Activated T-cell treated with anti-CD3 and anti-CD28 coated beads, Interleukin-2, amount 50 U/mL, for 72 hours (primary cell): ENCODE data around the gene NRG2. TPM values are rescaled to one million over a fixed set of nuclear protein-coding genes. Genes with fewer than 3 reads are reported as not detected.

Source experiments
- ATAC-seq, 2 donors: fragments of 150-1000 bp; cut with Tn5 transposase; replicated peaks in 1 of 2; 2 replicates each; pipeline ENCODE4 v1.10.0; 2021; ENCODE audit warnings: moderate library complexity in 2 of 2, mild to moderate bottlenecking in 1 of 2
- DNase-seq, 2 donors: peaks; one replicate each; pipeline ENCODE4 v3.0.0; 2021 to 2022; ENCODE audit warnings: mixed read lengths in 1 of 2
- H3K27ac Mint-ChIP-seq: one replicate; pipeline ENCODE4 v1.8.0; 2022; ENCODE audit warnings: mild to moderate bottlenecking, moderate library complexity, mixed read lengths
- H3K27me3 Mint-ChIP-seq: one replicate; pipeline ENCODE4 v1.8.0; 2022; ENCODE audit warnings: low read depth, mixed read lengths
- H3K36me3 Mint-ChIP-seq, 2 donors: one replicate each; pipeline ENCODE4 v1.8.0; 2022; ENCODE audit warnings: mixed read lengths in 2 of 2, mild to moderate bottlenecking in 1 of 2; ENCODE audit not compliant: insufficient read depth in 2 of 2
- H3K4me1 Mint-ChIP-seq: one replicate; pipeline ENCODE4 v1.8.0; 2022; ENCODE audit warnings: low read depth, mixed read lengths
- H3K4me3 Mint-ChIP-seq, 2 donors: one replicate each; pipeline ENCODE4 v1.8.0; 2022; ENCODE audit warnings: mild to moderate bottlenecking in 2 of 2, mixed read lengths in 2 of 2, moderate library complexity in 2 of 2
- H3K9me3 Mint-ChIP-seq, 2 donors: one replicate each; pipeline ENCODE4 v1.8.0; 2022; ENCODE audit warnings: mixed read lengths in 2 of 2
- total RNA-seq, 2 donors: library from RNA; stranded (reverse); gene quantifications; one replicate each; pipeline ENCODE4 v1.2.3, GENCODE V29; 2022

The NRG2 gene
- total RNA-seq, 2 donors from 2014 or later: 0.07 to 0.23 TPM

DNA sequence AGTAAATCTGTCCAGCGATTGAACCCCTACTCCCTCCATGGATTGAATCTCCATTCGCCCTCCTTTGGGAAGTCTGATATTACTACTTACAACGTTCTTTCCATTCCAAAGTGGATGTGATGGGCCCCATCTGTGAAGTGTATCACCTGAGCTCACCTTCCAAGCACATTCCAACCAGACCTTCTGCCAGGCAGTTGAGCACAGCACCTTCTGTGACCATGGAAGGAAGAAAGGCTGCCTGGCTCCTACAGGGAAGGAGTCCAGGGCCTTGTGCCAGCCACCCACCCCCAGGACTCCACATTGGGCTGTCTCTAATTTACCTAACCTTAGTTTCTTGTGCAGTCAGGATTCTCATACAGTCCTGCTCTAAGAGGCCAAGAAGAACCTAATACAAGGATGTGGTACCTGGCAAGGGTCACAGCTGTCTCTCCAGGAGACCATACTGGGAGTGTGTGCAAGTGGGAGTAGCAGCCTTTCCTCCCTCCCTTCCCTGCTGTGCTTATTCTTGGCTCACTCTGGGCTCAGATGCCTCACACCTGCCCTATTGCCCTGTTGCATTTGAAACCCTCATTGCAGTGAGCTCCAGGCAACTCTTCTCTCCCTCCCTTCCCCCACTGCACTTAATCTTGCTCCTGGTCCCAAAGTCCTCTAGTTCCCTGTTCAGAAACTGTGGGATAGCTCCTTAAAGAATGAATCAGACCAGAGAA lies 116.1 kb downstream of the NRG2 start:
- DNase-seq: no peak

DNA sequence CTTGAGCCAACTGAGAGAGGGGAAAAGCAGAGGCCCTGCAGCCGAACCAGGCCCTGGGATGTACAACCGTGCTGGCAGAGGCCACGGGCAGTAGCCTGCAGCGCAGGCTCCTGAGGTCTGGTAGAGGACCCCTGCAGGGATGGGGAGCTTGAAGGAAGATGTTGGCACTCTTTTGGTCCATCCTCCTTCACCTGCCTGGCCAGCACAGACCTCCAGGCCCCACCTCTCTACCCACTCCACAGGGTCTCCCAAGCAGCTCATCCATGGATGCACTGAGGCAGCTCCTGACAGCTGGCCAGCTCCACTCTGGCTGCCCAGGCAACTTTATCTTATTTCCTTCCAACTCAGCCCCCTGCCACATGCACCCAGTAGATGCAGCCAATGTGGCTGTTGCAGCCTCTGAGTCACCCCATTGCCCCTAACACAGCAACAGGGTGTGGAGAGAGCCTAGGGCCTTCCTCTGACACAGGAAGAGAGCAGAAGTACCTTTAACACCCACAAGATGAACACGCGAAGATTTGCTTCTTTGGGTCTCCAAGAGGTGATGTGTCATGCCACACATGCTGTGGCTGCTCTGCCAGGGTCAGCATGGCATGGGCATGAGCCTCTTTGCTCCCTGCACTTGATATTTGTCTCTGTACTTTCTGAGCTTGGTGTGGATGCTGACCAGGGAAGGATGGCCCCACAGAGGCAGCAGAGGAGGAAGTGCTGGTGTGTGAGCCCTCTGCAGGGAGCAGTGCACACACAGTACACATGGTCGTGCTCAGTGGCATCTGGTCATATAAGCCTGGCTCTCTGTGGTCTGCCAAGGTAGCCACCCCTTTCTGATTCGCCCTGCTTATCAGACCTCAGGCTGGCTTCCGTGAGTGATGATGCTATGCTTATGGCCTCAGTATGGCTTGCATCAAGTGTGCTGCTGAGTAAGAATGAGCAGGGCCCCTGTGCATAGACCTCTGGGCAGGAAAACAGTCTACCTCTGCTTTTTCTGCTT lies 117.2 kb downstream of the NRG2 start:
- Mint-ChIP-seq H3K4me1 (no peaks in the 10 kb centered on the region), H3K9me3 (no peaks in the 10 kb centered on the region), H3K4me3 (no peak overlapping the region), H3K36me3 (no peaks in the 10 kb centered on the region), H3K27me3 (peaks cover 40% of the 10 kb centered on the region), H3K27ac (no peak overlapping the region)
- DNase-seq (peak in 1 of 2 donors; percentile 9), ATAC-seq (peak; percentile 74 to 83)

More for the DNA sequence above, 116.1 kb downstream of the NRG2 start:
- Mint-ChIP-seq H3K36me3 (no peaks in the 10 kb centered on the region), H3K27ac (no peak overlapping the region), H3K4me1 (no peaks in the 10 kb centered on the region), H3K4me3 (no peak overlapping the region), H3K27me3 (peaks cover 38% of the 10 kb centered on the region), H3K9me3 (no peaks in the 10 kb centered on the region)
- no peak for ATAC-seq

- no peak overlapping the region for H3K4me3 Mint-ChIP-seq
- DNase-seq (no peak), ATAC-seq (no peak)
- no peaks in the 10 kb centered on the region for H3K36me3 Mint-ChIP-seq
- no peak overlapping the region for H3K27ac Mint-ChIP-seq
- H3K9me3 Mint-ChIP-seq: no peaks in the 10 kb centered on the region
- peaks cover 40% of the 10 kb centered on the region for H3K27me3 Mint-ChIP-seq
- no peaks in the 10 kb centered on the region for H3K4me1 Mint-ChIP-seq
Measured at GRCh38 chr5:139925216-139925562, 117.9 kb downstream of the NRG2 start.

DNA sequence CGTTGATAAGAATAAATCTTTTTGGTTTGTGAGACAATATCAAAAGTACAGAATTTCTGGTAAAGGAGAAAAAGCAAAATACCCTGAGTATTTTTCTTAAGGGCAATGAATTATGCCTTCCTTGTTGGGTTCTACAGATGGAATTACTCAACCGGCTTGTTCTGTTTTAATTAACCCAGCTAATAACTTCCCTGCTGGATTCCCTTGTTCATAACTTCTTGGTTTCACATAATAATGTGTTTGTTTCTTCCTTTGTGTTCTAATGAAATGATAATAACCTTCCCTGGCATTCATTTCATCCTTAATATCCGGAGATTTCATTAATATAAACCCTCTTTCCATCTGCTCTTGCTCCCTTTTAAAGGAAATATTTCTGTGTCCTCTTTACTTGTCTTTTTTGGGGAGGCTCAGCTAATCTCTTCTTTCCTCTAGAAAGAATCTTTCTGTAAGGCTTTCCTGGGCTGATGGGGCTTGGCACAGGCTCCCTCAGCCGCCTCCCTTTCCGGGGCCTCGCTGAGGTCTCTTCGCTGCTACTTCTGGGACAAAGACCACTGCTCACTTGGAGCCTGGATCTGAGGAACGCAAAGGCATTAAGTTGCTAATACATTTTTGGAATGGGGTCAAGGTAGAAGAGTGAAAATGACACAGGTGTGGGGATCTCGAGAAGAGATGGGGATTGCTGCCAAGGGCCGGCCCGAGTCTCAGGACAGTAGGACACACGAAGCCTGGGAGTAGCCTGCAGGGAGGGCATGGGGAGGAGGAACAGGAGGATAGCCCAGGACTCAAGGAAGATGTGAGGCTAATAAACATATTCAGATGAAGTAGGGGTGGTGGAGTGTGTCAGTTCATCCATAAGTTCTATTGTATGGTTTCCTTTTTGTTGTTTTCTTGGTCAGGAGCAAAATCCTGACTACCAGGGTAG lies 118.5 kb downstream of the NRG2 start:
- Mint-ChIP-seq H3K36me3 (no peaks in the 10 kb centered on the region), H3K27me3 (peaks cover 35% of the 10 kb centered on the region), H3K27ac (no peak overlapping the region), H3K9me3 (no peaks in the 10 kb centered on the region), H3K4me1 (no peaks in the 10 kb centered on the region), H3K4me3 (no peak overlapping the region)
- DNase-seq (no peak), ATAC-seq (no peak)

DNA sequence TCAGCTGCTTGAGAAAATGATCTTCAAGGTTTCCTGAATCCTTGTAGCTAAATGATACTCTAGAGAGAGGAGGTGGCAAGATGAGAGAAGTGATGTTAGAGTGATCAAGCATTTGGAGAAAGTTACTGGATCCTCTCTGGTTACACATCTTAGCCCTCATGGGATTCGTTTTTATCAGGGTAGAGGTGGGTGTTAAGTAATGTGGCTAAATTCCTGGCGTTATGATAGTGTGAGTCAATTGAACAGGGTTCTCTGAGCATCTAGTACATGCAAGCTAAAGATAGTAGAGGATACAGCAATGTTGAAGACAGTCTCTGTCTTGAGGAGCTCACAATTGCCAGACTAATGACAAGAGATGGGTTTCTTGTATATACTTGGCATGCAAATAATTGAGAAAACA lies 123.8 kb downstream of the NRG2 start:
- H3K27me3 Mint-ChIP-seq: peaks cover 33% of the 10 kb centered on the region
- H3K4me3 Mint-ChIP-seq: no peak overlapping the region

DNA sequence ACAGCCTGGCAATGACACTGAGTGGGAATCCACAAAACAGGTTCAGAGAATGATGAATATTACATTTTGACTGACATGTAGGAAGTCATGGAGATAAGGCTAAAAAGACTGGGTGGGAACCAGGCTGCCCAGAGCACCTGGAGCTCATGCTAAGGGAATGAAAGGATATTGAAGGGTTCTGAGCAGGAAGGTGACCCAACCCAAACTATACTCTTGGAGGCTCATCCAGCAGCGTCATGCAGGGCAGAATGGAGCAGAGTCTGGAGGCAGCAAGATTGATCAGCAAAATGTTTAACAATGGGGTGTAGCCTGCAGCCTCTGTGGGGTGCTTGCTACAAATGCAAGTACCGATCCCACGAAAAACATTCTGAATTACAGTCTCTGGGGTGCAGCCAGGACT lies 127.3 kb downstream of the NRG2 start:
- H3K4me1 Mint-ChIP-seq: no peaks in the 10 kb centered on the region
- H3K4me3 Mint-ChIP-seq: no peak overlapping the region
- H3K9me3 Mint-ChIP-seq: no peaks in the 10 kb centered on the region
- DNase-seq: no peak
- peaks cover 17% of the 10 kb centered on the region for H3K27me3 Mint-ChIP-seq
- H3K27ac Mint-ChIP-seq: no peak overlapping the region
- no peaks in the 10 kb centered on the region for H3K36me3 Mint-ChIP-seq
- no peak for ATAC-seq

More for the DNA sequence above, 123.8 kb downstream of the NRG2 start:
- Mint-ChIP-seq H3K36me3 (no peaks in the 10 kb centered on the region), H3K27ac (no peak overlapping the region), H3K4me1 (no peaks in the 10 kb centered on the region), H3K9me3 (no peaks in the 10 kb centered on the region)
- DNase-seq: no peak
- ATAC-seq: no peak

DNA sequence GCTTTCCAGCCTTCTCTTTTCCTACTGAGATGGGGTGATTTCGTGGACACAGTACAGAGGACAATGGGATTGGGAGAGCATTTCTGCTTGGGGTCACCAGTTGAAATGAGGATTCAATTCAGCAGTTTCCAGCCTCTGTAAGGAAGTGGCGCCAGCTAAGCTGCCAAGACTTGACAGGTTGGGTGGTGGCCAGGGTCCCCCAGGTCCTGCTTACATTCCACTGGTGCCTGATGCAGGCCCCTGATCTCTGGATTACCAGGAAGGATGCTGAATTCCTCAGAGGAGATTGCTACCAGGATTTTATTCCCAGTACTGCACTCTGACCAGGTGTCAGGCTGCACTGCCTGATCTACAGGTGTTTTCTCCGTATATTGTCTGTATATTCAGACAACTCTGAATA lies 127.8 kb downstream of the NRG2 start:
- Mint-ChIP-seq H3K9me3 (no peaks in the 10 kb centered on the region), H3K4me3 (no peak overlapping the region), H3K4me1 (no peaks in the 10 kb centered on the region), H3K27ac (no peak overlapping the region), H3K36me3 (no peaks in the 10 kb centered on the region), H3K27me3 (peaks cover 17% of the 10 kb centered on the region)
- no peak for DNase-seq
- no peak for ATAC-seq

- no peaks in the 10 kb centered on the region for H3K36me3 Mint-ChIP-seq
- H3K4me1 Mint-ChIP-seq: no peaks in the 10 kb centered on the region
- H3K27ac Mint-ChIP-seq: no peak overlapping the region
- no peak overlapping the region for H3K4me3 Mint-ChIP-seq
- no peak for ATAC-seq
- H3K27me3 Mint-ChIP-seq: peaks cover 17% of the 10 kb centered on the region
- H3K9me3 Mint-ChIP-seq: no peaks in the 10 kb centered on the region
- no peak for DNase-seq
Measured at GRCh38 chr5:139914218-139914807, 128.8 kb downstream of the NRG2 start.

- no peaks in the 10 kb centered on the region for H3K9me3 Mint-ChIP-seq
- peaks cover 17% of the 10 kb centered on the region for H3K27me3 Mint-ChIP-seq
- no peaks in the 10 kb centered on the region for H3K36me3 Mint-ChIP-seq
- no peak for DNase-seq
- no peaks in the 10 kb centered on the region for H3K4me1 Mint-ChIP-seq
- no peak overlapping the region for H3K4me3 Mint-ChIP-seq
- no peak for ATAC-seq
- no peak overlapping the region for H3K27ac Mint-ChIP-seq
Measured at GRCh38 chr5:139912804-139913203, 130.3 kb downstream of the NRG2 start.

- Mint-ChIP-seq H3K27ac (no peak overlapping the region), H3K36me3 (no peaks in the 10 kb centered on the region), H3K4me3 (no peak overlapping the region), H3K9me3 (no peaks in the 10 kb centered on the region), H3K27me3 (peaks cover 17% of the 10 kb centered on the region), H3K4me1 (no peaks in the 10 kb centered on the region)
- DNase-seq (no peak), ATAC-seq (no peak)
Measured at GRCh38 chr5:139912158-139912557, 130.9 kb downstream of the NRG2 start.

GRCh38 chr5:139911425-139912120 lies 131.5 kb downstream of the NRG2 start:
- H3K36me3 Mint-ChIP-seq: no peaks in the 10 kb centered on the region
- DNase-seq (no peak), ATAC-seq (no peak)
- no peaks in the 10 kb centered on the region for H3K4me1 Mint-ChIP-seq
- no peak overlapping the region for H3K27ac Mint-ChIP-seq
- H3K9me3 Mint-ChIP-seq: no peaks in the 10 kb centered on the region
- H3K27me3 Mint-ChIP-seq: peaks cover 17% of the 10 kb centered on the region
- no peak overlapping the region for H3K4me3 Mint-ChIP-seq

DNA sequence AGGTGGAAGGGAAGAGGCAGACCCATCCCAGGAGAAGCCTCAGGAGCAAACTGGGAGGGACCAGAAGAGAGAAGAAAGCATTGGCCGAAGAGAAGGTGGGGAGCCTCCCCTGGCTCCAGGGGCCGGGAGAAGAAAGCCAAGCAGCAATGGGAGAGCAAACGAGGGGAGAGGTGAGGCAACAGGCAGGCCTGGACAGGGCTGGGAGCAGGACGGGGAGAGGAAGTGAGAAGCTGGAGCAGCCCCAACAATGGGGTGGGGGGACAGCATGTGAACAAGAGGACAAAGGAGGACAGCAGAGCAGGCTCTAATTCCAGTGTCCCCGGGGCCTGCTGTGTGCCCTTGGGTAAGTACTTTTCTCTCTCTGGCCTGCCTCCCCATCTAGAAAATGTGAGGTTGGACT lies 132.2 kb downstream of the NRG2 start:
- Mint-ChIP-seq H3K36me3 (no peaks in the 10 kb centered on the region), H3K9me3 (no peaks in the 10 kb centered on the region), H3K4me1 (no peaks in the 10 kb centered on the region), H3K27ac (no peak overlapping the region), H3K4me3 (no peak overlapping the region), H3K27me3 (peaks cover 15% of the 10 kb centered on the region)
- DNase-seq (no peak), ATAC-seq (no peak)
